LNCaP clone FGC (cell line): ENCODE results near the gene EHHADH.

Source experiments
- DNase-seq: peaks from one replicate; pipeline ENCODE4 v3.0.0-alpha.2; 2011; ENCODE audit warnings: low read depth
- H3K4me3 ChIP-seq: 2 replicates; pipeline ENCODE4 v1.5.1; 2011; ENCODE audit warnings: mild to moderate bottlenecking, low read depth, low read length, control low read depth
- CTCF ChIP-seq: IDR thresholded peaks from 2 replicates; pipeline ENCODE4 v1.5.1; 2012; ENCODE audit warnings: mild to moderate bottlenecking; ENCODE audit not compliant: control insufficient read depth, insufficient read depth; ENCODE audit errors: extremely low read depth

EHHADH gene

GRCh38 chr3:185280572-185281365 is 26.9 kb upstream of the EHHADH start:
- no peak overlapping the region for H3K4me3 ChIP-seq
- peak; percentile 82 for TF ChIP-seq CTCF
- DNase-seq = no peak

GRCh38 chr3:185279587-185280138 is 25.8 kb upstream of the EHHADH start:
- H3K4me3 ChIP-seq = no peak overlapping the region
- no peak for DNase-seq
- no peak for TF ChIP-seq CTCF

- no peak overlapping the region for H3K4me3 ChIP-seq
- DNase-seq = no peak
- TF ChIP-seq CTCF = no peak
Measured at GRCh38 chr3:185276415-185276814, 22.6 kb upstream of the EHHADH start.

GRCh38 chr3:185272033-185272432 is 18.2 kb upstream of the EHHADH start:
- H3K4me3 ChIP-seq = no peak overlapping the region
- no peak for TF ChIP-seq CTCF
- DNase-seq = no peak

- DNase-seq = no peak
- no peak for TF ChIP-seq CTCF
- no peak overlapping the region for H3K4me3 ChIP-seq
Measured at GRCh38 chr3:185270956-185271332, 17.1 kb upstream of the EHHADH start.

- no peak for DNase-seq
- H3K4me3 ChIP-seq = no peak overlapping the region
- peak; percentile 57 for TF ChIP-seq CTCF
Measured at GRCh38 chr3:185270262-185270955, 16.6 kb upstream of the EHHADH start.
